Measurements from ENCODE around the gene ZNF276.

ZNF276 gene

DNA sequence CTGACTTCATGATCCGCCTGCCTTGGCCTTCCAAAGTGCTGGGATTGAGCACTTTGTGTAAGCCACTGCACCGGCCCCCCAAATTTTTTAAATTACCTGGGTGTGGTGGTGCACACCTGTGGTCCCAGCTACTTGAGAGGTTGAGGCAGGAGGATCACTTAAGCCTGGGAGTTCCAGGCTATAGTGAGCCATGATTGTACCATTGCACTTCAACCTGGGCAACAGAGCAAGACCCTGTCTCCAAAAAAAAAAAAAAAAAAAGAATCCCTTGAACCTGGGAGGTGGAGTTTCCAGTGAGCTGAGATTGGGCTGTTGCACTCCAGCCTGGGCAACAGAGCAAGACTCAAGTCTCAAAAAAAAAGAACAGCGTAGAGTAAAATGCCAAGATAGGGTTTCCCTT, 15.2 kb downstream of the ZNF276 start:
- TF ChIP-seq, protein P1, sequence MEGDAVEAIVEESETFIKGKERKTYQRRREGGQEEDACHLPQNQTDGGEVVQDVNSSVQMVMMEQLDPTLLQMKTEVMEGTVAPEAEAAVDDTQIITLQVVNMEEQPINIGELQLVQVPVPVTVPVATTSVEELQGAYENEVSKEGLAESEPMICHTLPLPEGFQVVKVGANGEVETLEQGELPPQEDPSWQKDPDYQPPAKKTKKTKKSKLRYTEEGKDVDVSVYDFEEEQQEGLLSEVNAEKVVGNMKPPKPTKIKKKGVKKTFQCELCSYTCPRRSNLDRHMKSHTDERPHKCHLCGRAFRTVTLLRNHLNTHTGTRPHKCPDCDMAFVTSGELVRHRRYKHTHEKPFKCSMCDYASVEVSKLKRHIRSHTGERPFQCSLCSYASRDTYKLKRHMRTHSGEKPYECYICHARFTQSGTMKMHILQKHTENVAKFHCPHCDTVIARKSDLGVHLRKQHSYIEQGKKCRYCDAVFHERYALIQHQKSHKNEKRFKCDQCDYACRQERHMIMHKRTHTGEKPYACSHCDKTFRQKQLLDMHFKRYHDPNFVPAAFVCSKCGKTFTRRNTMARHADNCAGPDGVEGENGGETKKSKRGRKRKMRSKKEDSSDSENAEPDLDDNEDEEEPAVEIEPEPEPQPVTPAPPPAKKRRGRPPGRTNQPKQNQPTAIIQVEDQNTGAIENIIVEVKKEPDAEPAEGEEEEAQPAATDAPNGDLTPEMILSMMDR (conservative IDR thresholded peaks at IDR 0.05; ENCODE audit: low read depth, low read length): no peak
- no peak for DNase-seq (ENCODE audit: low read depth)
- H3K4me3 ChIP-seq (ENCODE audit: low read length): no peak overlapping the region

- DNase-seq (ENCODE audit: low read depth): no peak
- H3K4me3 ChIP-seq (ENCODE audit: low read length): no peak overlapping the region
- TF ChIP-seq, protein P1 (conservative IDR thresholded peaks at IDR 0.05; ENCODE audit: low read depth, low read length): no peak
Measured at GRCh38 chr16:89737341-89738071, 16.2 kb downstream of the ZNF276 start.

DNA sequence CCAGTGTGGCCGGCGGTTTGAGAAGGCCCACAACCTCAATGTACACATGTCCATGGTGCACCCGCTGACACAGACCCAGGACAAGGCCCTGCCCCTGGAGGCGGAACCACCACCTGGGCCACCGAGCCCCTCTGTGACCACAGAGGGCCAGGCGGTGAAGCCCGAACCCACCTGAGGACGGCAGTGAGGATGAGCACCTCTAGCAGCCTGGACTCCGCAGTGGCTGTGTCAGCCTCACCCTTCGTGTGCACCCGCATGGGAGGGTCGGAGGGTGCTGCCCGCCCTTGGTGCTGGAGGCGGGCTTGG, 16.7 kb downstream of the ZNF276 start:
- DNase-seq (ENCODE audit: low read depth): no peak
- no peak overlapping the region for H3K4me3 ChIP-seq (ENCODE audit: low read length)
- TF ChIP-seq, protein P1 (conservative IDR thresholded peaks at IDR 0.05; ENCODE audit: low read depth, low read length): no peak

GRCh38 chr16:89738538-89739317, 17.4 kb downstream of the ZNF276 start:
- DNase-seq (ENCODE audit: low read depth): no peak
- TF ChIP-seq, protein P1 (conservative IDR thresholded peaks at IDR 0.05; ENCODE audit: low read depth, low read length): no peak
- no peak overlapping the region for H3K4me3 ChIP-seq (ENCODE audit: low read length)

DNA sequence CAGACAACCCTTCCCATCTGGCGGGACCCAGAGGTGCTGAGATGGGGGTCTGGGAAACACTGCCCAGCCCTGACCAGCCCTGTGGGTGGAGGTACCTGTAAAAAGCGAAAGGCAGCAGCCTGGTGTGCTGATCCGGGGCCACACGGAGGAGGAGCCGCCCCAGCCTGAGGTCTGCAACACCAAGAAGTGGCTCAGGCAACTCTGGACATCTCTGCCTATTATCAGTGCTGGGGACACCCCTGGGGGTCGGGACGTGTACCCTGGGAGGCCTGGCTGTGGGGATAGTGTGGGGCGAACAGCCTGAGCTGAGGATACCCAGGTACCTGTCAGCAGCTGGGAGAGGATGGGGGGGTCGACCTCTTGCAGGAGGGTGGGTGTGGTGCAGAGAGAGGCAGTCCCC, 18.0 kb downstream of the ZNF276 start:
- DNase-seq (ENCODE audit: low read depth): no peak
- TF ChIP-seq, protein P1 (conservative IDR thresholded peaks at IDR 0.05; ENCODE audit: low read depth, low read length): no peak
- no peak overlapping the region for H3K4me3 ChIP-seq (ENCODE audit: low read length)

- TF ChIP-seq, protein P1 (conservative IDR thresholded peaks at IDR 0.05; ENCODE audit: low read depth, low read length): no peak
- H3K4me3 ChIP-seq (ENCODE audit: low read length): no peak overlapping the region
Measured at GRCh38 chr16:89741342-89742014, 20.1 kb downstream of the ZNF276 start.

More at GRCh38 chr16:89741342-89742014, 20.1 kb downstream of the ZNF276 start:
- no peak for DNase-seq (ENCODE audit: low read depth)
